GM12891 (cell line): ENCODE data around the gene CCDC30.

Experiments used
- PAX5 ChIP-seq: IDR thresholded peaks from 2 replicates; pipeline ENCODE4 v1.6.1; 2011; ENCODE audit warnings: low read length, moderate library complexity, mild to moderate bottlenecking; ENCODE audit not compliant: insufficient read depth, severe bottlenecking
- POLR2A ChIP-seq: IDR thresholded peaks from 2 replicates; pipeline ENCODE4 v1.6.1; 2011; ENCODE audit warnings: low read depth, low read length, control low read depth
- POLR2AphosphoS5 ChIP-seq: IDR thresholded peaks from 2 replicates; pipeline ENCODE4 v1.6.1; 2011; ENCODE audit warnings: low read depth, low read length, control low read depth
- TAF1 ChIP-seq: IDR thresholded peaks from 2 replicates; pipeline ENCODE4 v1.6.1; 2011; ENCODE audit warnings: low read depth, low read length, control low read depth

GRCh38 chr1:42490237-42490636 is 27.2 kb downstream of the CCDC30 start:
- TF ChIP-seq TAF1 (no peak), POLR2AphosphoS5 (no peak), POLR2A (no peak), PAX5 (no peak)
